GM21360 (cell line): Measurements from ENCODE around the gene COA7.
A peak's percentile ranks its signal among the peaks of the same experiment; 100 is the strongest.

Experiments
- ATAC-seq: cut with Tn5 transposase; IDR thresholded peaks from one replicate; pipeline ENCODE4 v1.9.1; 2021; ENCODE audit warnings: mild to moderate bottlenecking, moderate library complexity; ENCODE audit not compliant: unreplicated experiment

COA7 gene

DNA sequence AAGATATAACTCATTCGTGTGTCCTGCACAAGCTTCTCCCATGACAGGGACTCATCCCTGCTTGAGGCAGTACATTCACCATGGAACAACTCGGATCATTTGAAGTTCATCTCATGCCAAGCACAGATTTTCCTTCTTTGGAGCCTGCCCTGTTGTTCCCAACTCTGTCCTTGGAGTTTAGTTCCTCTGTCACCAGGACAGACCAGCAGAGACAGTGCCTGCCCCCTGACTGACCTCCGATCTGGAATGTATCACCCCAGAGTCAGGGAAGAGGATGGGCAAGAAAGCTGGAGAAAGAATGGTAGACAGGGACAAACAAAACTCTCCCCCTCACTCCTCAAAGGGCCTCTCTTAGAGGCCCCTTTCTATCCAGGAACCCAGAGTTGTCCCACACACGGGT is 60.2 kb downstream of the COA7 start:
- no peak for ATAC-seq

DNA sequence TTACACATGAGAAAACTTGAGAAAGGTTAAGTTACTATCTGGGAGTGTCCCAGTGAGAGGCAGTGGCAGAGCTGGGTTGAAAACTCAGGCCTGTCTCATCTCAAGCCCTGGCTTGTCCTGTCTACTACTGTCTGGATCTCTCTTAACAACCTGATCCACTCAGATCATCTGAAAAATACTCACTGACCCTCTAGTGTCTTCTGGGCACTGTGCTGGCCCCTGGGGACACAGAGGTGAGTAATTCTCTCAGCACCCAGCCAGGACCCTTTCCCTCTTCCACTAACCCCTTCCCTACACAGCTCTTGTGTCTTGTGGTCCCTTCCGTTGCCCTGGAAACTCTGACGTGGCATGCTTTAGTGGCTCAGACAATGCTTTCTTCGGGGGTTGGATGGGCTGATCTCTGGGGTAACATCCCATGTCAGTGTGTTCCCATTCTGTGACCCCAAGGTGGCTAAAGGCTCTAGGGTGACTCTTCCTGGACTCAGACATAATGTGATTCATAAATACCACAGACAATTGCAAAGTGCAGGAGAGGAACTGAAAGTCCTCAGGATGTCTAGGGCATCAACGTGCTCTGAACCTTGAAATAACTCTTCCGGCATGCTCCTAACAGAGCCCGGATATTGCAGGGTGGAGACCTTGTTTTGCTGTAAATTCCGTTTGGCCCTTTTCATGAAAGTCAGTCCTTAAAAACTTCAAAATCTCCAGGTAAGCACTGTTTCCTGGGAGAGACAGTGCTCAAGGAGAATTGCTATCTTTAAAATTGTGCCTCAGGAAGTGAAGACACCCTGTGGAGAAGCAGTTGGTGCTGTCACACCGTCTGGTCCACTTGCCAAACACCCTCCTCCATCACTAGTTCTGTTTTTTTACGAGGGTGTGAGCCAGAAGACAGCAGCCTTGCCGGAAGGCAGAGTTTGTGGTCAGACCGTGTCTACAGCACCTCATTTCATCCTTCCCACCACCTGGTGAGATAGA is 61.1 kb downstream of the COA7 start:
- peak; percentile 71 for ATAC-seq

- ATAC-seq, result no peak
Observed at GRCh38 chr1:52635321-52636089, 62.6 kb downstream of the COA7 start.
